Measurements from ENCODE around the gene GLUD2.
"Not testable (repeated sequence)": the region's sequence is repeated elsewhere in the genome, so short reads cannot be mapped to it uniquely, and the experiment has no call there.

GLUD2 gene

GRCh38 chrX:121047441-121048419, at the start of gene GLUD2:
TSS of gene GLUD2 (plus strand) at chrX:121047610. CDS start at chrX:121047685, 75 bp downstream.
- not testable (repeated sequence) for H3K27ac Mint-ChIP-seq; DNase-seq (ENCODE audit: low spot score in 2 of 2); H3K36me3 Mint-ChIP-seq; H3K9me3 Mint-ChIP-seq; H3K4me1 Mint-ChIP-seq; H3K4me3 Mint-ChIP-seq
- ATAC-seq = peak; percentile 69

DNA sequence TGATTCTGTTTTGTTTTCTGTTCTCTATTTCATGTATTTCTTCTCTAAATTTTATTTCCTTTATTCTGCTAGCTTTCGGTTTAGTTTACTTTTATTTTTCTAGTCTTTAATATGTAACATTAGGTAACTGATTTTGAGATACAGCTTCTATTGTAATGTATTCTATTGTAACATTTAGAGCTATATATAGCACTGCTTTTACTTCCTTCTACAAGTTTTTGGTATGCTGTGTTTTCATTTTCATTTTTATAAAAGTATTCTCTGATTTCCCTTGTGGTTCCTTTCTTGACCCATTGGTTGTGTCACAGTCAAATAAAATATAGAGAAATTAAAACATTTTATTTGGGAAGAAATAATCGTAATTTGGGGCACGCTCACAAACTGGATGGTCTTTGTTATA, 48.0 kb upstream of the GLUD2 start:
- Mint-ChIP-seq H3K4me3 (no peak overlapping the region), H3K9me3 (no peaks in the 10 kb centered on the region)
- no peak for ATAC-seq

DNA sequence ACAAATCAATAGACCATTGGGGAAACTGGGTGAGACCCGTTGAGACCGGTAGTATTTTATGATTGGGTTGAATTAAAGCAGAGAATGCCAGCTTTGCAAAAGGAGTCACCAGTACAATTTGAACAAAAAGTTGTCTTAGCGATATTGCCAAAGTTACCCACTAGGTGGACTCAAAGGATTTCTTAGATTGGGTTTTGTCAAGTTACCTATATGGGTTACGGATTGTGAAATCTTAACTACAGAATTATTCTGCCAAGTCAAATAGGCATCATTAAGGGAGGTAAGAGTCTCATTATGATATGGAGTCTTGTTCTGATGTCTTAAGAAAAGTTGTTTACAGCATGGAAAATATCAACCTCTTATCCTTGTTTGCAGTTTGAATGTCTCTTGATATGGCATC, 46.8 kb upstream of the GLUD2 start:
- Mint-ChIP-seq H3K9me3 (no peaks in the 10 kb centered on the region), H3K36me3 (no peaks in the 10 kb centered on the region), H3K27ac (no peak overlapping the region), H3K4me1 (no peaks in the 10 kb centered on the region), H3K4me3 (no peak overlapping the region)
- ATAC-seq (no peak), DNase-seq (ENCODE audit: low spot score in 2 of 2) (no peak)

More for the DNA sequence above, 48.0 kb upstream of the GLUD2 start:
- DNase-seq (ENCODE audit: low spot score in 2 of 2) = no peak
- H3K4me1 Mint-ChIP-seq = no peaks in the 10 kb centered on the region
- H3K27ac Mint-ChIP-seq = no peak overlapping the region
- H3K36me3 Mint-ChIP-seq = no peaks in the 10 kb centered on the region

DNA sequence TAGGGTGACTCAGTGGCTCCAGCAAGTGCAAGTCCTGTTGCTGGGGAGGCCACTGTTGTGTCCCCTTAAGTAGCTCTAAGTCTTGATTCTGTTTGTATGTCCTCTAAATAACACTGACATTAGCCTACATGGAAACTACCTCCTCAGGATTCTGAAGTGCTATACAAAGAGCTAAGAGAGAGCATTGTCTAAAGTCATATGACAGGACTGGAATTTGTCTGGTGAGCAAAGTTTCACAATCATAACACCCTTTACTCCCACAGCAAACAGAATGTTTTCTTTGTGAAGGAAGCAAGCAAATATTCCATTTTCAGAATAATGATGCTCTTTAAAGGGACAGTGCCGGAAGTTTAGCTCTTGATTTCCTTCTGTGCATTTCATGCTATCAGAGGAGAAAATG, 38.5 kb upstream of the GLUD2 start:
- Mint-ChIP-seq H3K9me3 (no peaks in the 10 kb centered on the region), H3K27ac (no peak overlapping the region), H3K4me1 (no peaks in the 10 kb centered on the region), H3K36me3 (no peaks in the 10 kb centered on the region), H3K4me3 (no peak overlapping the region)
- no peak for DNase-seq (ENCODE audit: low spot score in 2 of 2)
- no peak for ATAC-seq

- Mint-ChIP-seq H3K27ac (no peak overlapping the region), H3K36me3 (no peaks in the 10 kb centered on the region), H3K4me3 (no peak overlapping the region), H3K9me3 (no peaks in the 10 kb centered on the region), H3K4me1 (no peaks in the 10 kb centered on the region)
- DNase-seq (ENCODE audit: low spot score in 2 of 2) = no peak
- ATAC-seq = no peak
These were observed 37.6 kb upstream of the GLUD2 start for GRCh38 chrX:121009764-121010163.

- DNase-seq (ENCODE audit: low spot score in 2 of 2) (no peak), ATAC-seq (no peak)
- Mint-ChIP-seq H3K36me3 (no peaks in the 10 kb centered on the region), H3K9me3 (no peaks in the 10 kb centered on the region), H3K4me3 (no peak overlapping the region), H3K27ac (no peak overlapping the region), H3K4me1 (no peaks in the 10 kb centered on the region)
These were observed 37.2 kb upstream of the GLUD2 start for GRCh38 chrX:121010218-121010617.

- no peak for ATAC-seq
These were observed 36.2 kb upstream of the GLUD2 start for GRCh38 chrX:121011254-121011653.

GRCh38 chrX:121013897-121014455, 33.4 kb upstream of the GLUD2 start:
- Mint-ChIP-seq H3K9me3 (no peaks in the 10 kb centered on the region), H3K27ac (no peak overlapping the region), H3K4me3 (no peak overlapping the region), H3K36me3 (no peaks in the 10 kb centered on the region), H3K4me1 (no peaks in the 10 kb centered on the region)
- ATAC-seq (no peak), DNase-seq (ENCODE audit: low spot score in 2 of 2) (no peak)

More at GRCh38 chrX:121011254-121011653, 36.2 kb upstream of the GLUD2 start:
- Mint-ChIP-seq H3K4me3 (no peak overlapping the region), H3K36me3 (no peaks in the 10 kb centered on the region), H3K9me3 (no peaks in the 10 kb centered on the region), H3K27ac (no peak overlapping the region), H3K4me1 (no peaks in the 10 kb centered on the region)
- DNase-seq (ENCODE audit: low spot score in 2 of 2) = no peak

DNA sequence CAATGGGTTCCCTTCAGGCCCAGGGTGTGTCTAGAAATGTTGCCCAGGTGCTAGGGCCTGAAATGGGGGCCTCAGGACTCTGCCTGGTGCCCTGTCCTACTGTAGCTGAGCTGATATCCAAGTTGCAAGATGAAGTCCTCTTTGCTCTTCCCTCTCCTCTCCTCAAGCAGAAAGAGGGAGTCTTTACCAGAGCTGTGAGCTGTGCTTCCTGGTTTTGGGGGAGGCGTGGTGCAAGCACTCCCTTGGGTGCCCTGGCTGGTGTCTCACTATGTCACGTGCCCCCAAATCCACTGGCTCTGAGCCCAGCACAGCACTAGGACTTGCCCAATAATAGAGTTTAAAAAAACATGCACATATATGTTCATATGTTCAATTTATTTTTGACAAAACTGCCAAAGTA, 32.6 kb upstream of the GLUD2 start:
- ATAC-seq (no peak), DNase-seq (ENCODE audit: low spot score in 2 of 2) (no peak)
- Mint-ChIP-seq H3K27ac (no peak overlapping the region), H3K4me3 (no peak overlapping the region), H3K9me3 (no peaks in the 10 kb centered on the region), H3K36me3 (no peaks in the 10 kb centered on the region), H3K4me1 (no peaks in the 10 kb centered on the region)

DNA sequence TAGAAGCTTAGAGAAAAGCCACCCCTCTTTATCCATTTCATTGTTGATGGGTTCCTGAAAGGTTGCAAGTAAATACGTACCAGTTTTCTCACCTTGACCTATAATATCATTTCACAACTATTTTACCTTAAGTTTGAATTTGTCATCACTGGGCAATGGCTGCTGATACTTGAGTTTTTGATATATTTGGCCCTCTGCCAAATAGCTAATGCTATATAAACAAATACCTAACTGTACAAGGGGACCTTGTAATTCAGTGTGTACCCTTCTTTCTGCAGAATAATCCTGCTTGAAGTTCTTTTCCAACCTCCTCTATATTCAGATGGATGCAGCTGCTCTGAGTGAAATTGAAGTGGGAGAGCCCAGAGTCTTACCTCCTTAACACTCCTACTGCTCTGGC, 19.0 kb upstream of the GLUD2 start:
- Mint-ChIP-seq H3K27ac (no peak overlapping the region), H3K36me3 (no peaks in the 10 kb centered on the region), H3K4me3 (no peak overlapping the region), H3K9me3 (no peaks in the 10 kb centered on the region), H3K4me1 (no peaks in the 10 kb centered on the region)
- ATAC-seq (no peak), DNase-seq (ENCODE audit: low spot score in 2 of 2) (no peak)

- Mint-ChIP-seq H3K9me3 (no peaks in the 10 kb centered on the region), H3K27ac (no peak overlapping the region), H3K4me3 (no peak overlapping the region), H3K4me1 (no peaks in the 10 kb centered on the region), H3K36me3 (no peaks in the 10 kb centered on the region)
- no peak for ATAC-seq
- no peak for DNase-seq (ENCODE audit: low spot score in 2 of 2)
These were observed 17.3 kb upstream of the GLUD2 start for GRCh38 chrX:121030083-121030482.

DNA sequence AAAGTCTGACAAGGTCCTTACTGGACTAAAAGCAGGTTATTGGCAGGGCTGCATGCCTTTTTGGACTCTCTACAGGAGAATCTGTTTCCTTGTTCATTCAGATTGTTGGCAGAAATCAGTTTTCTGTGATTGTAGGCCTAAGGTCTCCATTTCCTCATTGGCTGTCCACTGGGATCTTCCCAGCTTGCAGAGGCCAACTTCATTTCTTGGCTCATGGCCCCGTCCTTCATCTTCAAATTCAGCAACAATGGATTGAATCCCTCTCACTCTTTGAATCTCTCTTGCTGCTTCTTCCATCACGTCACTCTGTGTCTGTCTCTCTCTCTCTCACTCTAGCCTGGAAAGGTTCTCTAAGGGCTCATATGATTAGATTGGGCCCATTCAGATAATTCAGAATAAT, 14.9 kb upstream of the GLUD2 start:
- no peak for ATAC-seq
- Mint-ChIP-seq H3K4me1 (no peaks in the 10 kb centered on the region), H3K27ac (no peak overlapping the region), H3K9me3 (no peaks in the 10 kb centered on the region), H3K36me3 (no peaks in the 10 kb centered on the region), H3K4me3 (no peak overlapping the region)
- no peak for DNase-seq (ENCODE audit: low spot score in 2 of 2)

DNA sequence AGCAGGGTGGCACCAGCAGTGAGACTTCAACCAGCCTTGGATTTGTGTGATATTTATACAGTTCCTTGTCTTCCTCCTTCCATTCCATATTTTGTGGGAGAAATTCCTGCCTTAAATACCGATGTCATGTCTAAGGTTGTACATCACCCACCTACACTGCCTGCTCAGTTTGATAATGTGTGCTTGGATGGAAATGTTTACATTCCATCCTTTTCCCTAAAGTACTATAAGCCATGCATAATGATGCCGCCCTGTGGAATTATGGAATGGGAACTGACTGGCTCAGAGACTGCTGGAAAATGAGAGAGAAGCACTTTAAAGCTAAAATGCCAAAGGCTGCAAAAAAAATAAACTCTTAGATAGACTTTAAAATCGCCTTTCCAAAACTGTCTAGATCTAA, 11.3 kb upstream of the GLUD2 start:
- H3K4me1 Mint-ChIP-seq = no peaks in the 10 kb centered on the region
- H3K36me3 Mint-ChIP-seq = no peaks in the 10 kb centered on the region
- no peak overlapping the region for H3K4me3 Mint-ChIP-seq
- DNase-seq (ENCODE audit: low spot score in 2 of 2) (no peak), ATAC-seq (no peak)
- H3K9me3 Mint-ChIP-seq = no peaks in the 10 kb centered on the region
- no peak overlapping the region for H3K27ac Mint-ChIP-seq

DNA sequence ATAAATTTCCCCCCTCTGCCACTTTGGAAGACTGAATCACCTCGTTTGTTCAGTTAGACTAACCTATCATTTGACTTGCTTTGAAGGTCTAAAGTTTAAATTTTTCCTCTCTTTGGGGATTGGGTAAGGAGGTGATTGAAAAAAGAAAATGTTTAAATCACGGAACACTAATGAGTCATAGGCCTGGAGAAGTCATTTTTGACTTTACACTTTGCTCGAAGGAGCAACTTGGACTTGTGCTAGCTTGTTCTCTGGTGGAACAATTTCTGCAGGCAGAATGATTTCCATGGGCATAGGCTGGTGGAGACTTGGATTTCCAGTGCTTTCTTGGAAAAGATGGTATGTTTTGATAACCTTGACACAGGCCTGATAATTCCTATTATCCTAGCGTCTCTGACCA, 10.5 kb upstream of the GLUD2 start:
- H3K27ac Mint-ChIP-seq = no peak overlapping the region
- DNase-seq (ENCODE audit: low spot score in 2 of 2) = no peak
- H3K4me1 Mint-ChIP-seq = no peaks in the 10 kb centered on the region
- no peaks in the 10 kb centered on the region for H3K9me3 Mint-ChIP-seq
- H3K36me3 Mint-ChIP-seq = no peaks in the 10 kb centered on the region
- H3K4me3 Mint-ChIP-seq = no peak overlapping the region
- ATAC-seq = no peak

- no peaks in the 10 kb centered on the region for H3K9me3 Mint-ChIP-seq
- H3K27ac Mint-ChIP-seq = no peak overlapping the region
- H3K4me1 Mint-ChIP-seq = no peaks in the 10 kb centered on the region
- no peak overlapping the region for H3K4me3 Mint-ChIP-seq
- DNase-seq (ENCODE audit: low spot score in 2 of 2) = no peak
- ATAC-seq = no peak
- H3K36me3 Mint-ChIP-seq = no peaks in the 10 kb centered on the region
These were observed 3.4 kb downstream of the GLUD2 start for GRCh38 chrX:121050781-121051180.

GRCh38 chrX:121052122-121052521, 4.7 kb downstream of the GLUD2 start:
- H3K9me3 Mint-ChIP-seq = no peaks in the 10 kb centered on the region
- no peaks in the 10 kb centered on the region for H3K36me3 Mint-ChIP-seq
- DNase-seq (ENCODE audit: low spot score in 2 of 2) (no peak), ATAC-seq (no peak)
- no peak overlapping the region for H3K4me3 Mint-ChIP-seq
- H3K4me1 Mint-ChIP-seq = no peaks in the 10 kb centered on the region
- H3K27ac Mint-ChIP-seq = no peak overlapping the region

Measured in stimulated activated effector memory CD8-positive, alpha-beta T cell treated with anti-CD3 and anti-CD28 coated beads, Interleukin-12 subunit alpha, Interleukin-12 subunit beta, amount 100 ng/mL, for 72 hours (primary cell).